Measurements from ENCODE around the gene SEPHS2. TPM values are rescaled to one million over a fixed set of nuclear protein-coding genes. Genes with fewer than 3 reads are reported as not detected.
"Not testable (repeated sequence)": the region's sequence is repeated elsewhere in the genome, so short reads cannot be mapped to it uniquely, and the experiment has no call there.

The SEPHS2 gene
- total RNA-seq, 6 experiments from 2014 or later: 29.7 to 36.7 (median 31.1) TPM

- Mint-ChIP-seq H3K27me3 (ENCODE audit: insufficient read depth) (peaks cover 35% of the 10 kb centered on the region), H3K27ac (no peak overlapping the region), H3K4me1 (ENCODE audit: low read depth) (peaks cover 5% of the 10 kb centered on the region; the same call in 1 of the 2 replicates), H3K9me3 (no peaks in the 10 kb centered on the region), H3K36me3 (ENCODE audit: low read depth) (no peaks in the 10 kb centered on the region), H3K4me3 (no peak overlapping the region)
- no peak for DNase-seq
- TF ChIP-seq CTCF (IDR thresholded peaks at IDR 0.05): no peak
Observed at GRCh38 chr16:30481381-30481780, 35.7 kb upstream of the SEPHS2 start.

GRCh38 chr16:30478766-30479478 is 33.2 kb upstream of the SEPHS2 start:
- Mint-ChIP-seq H3K4me3 (no peak overlapping the region), H3K27me3 (ENCODE audit: insufficient read depth) (peaks cover 36% of the 10 kb centered on the region)

GRCh38 chr16:30477773-30478172 is 32.1 kb upstream of the SEPHS2 start:
- H3K4me1 Mint-ChIP-seq (ENCODE audit: low read depth); H3K27ac Mint-ChIP-seq; H3K9me3 Mint-ChIP-seq; H3K36me3 Mint-ChIP-seq (ENCODE audit: low read depth); DNase-seq; H3K4me3 Mint-ChIP-seq: not testable (repeated sequence)
- H3K27me3 Mint-ChIP-seq (ENCODE audit: insufficient read depth): peaks cover 41% of the 10 kb centered on the region

More at GRCh38 chr16:30478766-30479478, 33.2 kb upstream of the SEPHS2 start:
- no peak for TF ChIP-seq CTCF (IDR thresholded peaks at IDR 0.05)
- Mint-ChIP-seq H3K27ac (no peak overlapping the region), H3K9me3 (no peaks in the 10 kb centered on the region), H3K36me3 (ENCODE audit: low read depth) (no peaks in the 10 kb centered on the region), H3K4me1 (ENCODE audit: low read depth) (no peaks in the 10 kb centered on the region)
- no peak for DNase-seq

- no peak for DNase-seq
- Mint-ChIP-seq H3K4me1 (ENCODE audit: low read depth) (no peaks in the 10 kb centered on the region), H3K27ac (no peak overlapping the region), H3K36me3 (ENCODE audit: low read depth) (no peaks in the 10 kb centered on the region), H3K4me3 (no peak overlapping the region), H3K9me3 (no peaks in the 10 kb centered on the region), H3K27me3 (ENCODE audit: insufficient read depth) (peaks cover 40% of the 10 kb centered on the region)
- TF ChIP-seq CTCF (IDR thresholded peaks at IDR 0.05): no peak
Observed at GRCh38 chr16:30476991-30477390, 31.3 kb upstream of the SEPHS2 start.

GRCh38 chr16:30474684-30475083 is 29.0 kb upstream of the SEPHS2 start:
- Mint-ChIP-seq H3K4me3 (no peak overlapping the region), H3K27me3 (ENCODE audit: insufficient read depth) (peaks cover 33% of the 10 kb centered on the region), H3K27ac (no peak overlapping the region), H3K9me3 (no peaks in the 10 kb centered on the region), H3K36me3 (ENCODE audit: low read depth) (no peaks in the 10 kb centered on the region), H3K4me1 (ENCODE audit: low read depth) (no peaks in the 10 kb centered on the region)
- no peak for DNase-seq
- TF ChIP-seq CTCF (IDR thresholded peaks at IDR 0.05): no peak

GRCh38 chr16:30474074-30474452 is 28.4 kb upstream of the SEPHS2 start:
- DNase-seq: no peak
- no peak overlapping the region for H3K27ac Mint-ChIP-seq
- no peak for TF ChIP-seq CTCF (IDR thresholded peaks at IDR 0.05)
- H3K4me3 Mint-ChIP-seq: no peak overlapping the region
- H3K36me3 Mint-ChIP-seq (ENCODE audit: low read depth): no peaks in the 10 kb centered on the region
- no peaks in the 10 kb centered on the region for H3K4me1 Mint-ChIP-seq (ENCODE audit: low read depth)
- H3K9me3 Mint-ChIP-seq: no peaks in the 10 kb centered on the region
- peaks cover 33% of the 10 kb centered on the region for H3K27me3 Mint-ChIP-seq (ENCODE audit: insufficient read depth)

Data from HFFc6 (cell line).